Activated naive CD8-positive, alpha-beta T cell treated with anti-CD3 and anti-CD28 coated beads, Interleukin-2, amount 50 U/mL, for 16 hours (primary cell): ENCODE data around the gene DNAJC5.
"Not testable (repeated sequence)": the region's sequence is repeated elsewhere in the genome, so short reads cannot be mapped to it uniquely, and the experiment has no call there.

ENCODE experiments used
- DNase-seq: peaks from one replicate; pipeline ENCODE4 v3.0.0-alpha.2; 2020; ENCODE audit warnings: low read depth, low spot score

DNAJC5 gene

GRCh38 chr20:63861365-63861934, 33.5 kb upstream of the DNAJC5 start, which contains the start of gene ABHD16B:
Gene ABHD16B, plus strand, starts transcription at chr20:63861498. Its CDS starts 43 bp downstream, at chr20:63861541.
- DNase-seq: no peak

- no peak for DNase-seq
Measured at GRCh38 chr20:63861981-63862901, 32.7 kb upstream of the DNAJC5 start.

DNA sequence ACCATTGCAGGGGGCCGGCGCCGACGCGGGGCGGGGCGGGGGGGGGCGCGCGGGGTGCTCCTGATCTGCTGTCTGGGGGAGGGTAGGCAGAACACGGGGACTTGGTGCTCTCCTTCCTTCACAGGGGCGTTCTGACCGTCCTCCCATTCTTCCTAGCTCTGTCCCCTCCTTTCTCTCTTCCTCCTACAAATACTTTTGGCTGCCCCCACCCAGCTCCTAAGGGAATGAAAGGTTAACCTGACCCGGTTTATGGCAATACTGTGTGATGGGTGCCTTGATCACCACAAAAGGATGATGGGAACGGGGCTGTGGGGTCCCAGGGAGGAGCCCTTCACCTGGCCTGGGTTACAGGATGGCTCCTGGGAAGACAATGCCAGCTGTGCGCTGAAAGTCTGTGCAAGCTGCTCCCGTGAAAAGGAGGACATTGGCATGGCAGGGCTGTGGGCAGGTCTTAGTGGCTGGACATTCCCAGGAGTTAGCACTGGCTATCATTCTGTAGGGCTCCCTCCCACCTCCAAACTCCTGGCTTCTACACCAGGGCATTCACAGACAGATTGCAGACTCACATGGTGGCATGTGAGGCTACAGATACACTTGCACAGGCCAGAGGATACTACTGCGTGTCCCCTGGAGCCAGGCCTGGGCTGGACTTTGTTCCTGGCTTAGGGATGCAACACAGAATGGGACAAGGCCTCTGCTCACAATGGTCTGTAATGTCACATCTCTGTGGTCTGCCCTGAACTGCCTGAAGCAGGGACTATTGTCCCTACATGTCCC, 31.7 kb upstream of the DNAJC5 start:
- DNase-seq: no peak

DNA sequence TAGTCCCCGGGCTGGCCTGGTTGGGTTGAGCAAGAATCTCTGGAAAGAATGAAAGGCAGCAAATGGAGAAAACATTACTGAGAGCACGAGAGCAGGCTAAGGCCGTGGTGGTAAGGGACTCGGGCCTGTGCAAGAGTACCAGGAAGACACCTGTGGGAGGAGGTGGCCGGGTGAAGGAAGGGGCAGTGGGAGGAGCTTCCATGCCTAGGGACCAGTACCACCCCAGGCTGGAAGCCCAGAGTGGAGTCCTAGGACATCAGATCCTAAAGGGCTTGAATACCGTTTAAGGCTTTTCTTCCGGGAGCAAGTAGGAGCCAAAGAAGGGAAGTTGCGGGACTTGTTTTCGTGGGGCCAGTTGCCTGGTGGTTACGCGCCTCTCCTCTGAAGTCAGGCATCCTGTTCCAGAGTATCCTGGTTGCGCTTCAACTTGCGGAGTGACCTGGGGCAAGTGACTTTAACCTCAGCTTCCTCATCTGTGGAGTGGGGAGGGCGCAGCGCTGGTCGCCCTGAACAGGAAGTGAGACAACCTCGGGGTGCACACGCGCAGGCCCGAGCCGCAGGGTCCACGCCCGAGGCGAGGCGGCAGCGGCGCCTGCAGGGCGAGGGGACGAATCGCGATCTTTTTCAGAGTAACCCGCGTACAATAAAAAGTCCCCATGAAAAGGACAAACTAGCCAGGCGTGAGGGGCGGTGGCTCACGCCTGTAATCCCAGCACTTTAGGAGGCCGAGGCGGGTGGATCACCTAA, 31.0 kb upstream of the DNAJC5 start:
- DNase-seq: peak; percentile 54

GRCh38 chr20:63864545-63864977, 30.4 kb upstream of the DNAJC5 start:
- no peak for DNase-seq

- DNase-seq: peak; percentile 97
Measured at GRCh38 chr20:63864978-63865640, 29.8 kb upstream of the DNAJC5 start, which contains the start of gene TPD52L2. Gene TPD52L2, plus strand, starts transcription at chr20:63865270. Its CDS starts 96 bp downstream, at chr20:63865366.

DNA sequence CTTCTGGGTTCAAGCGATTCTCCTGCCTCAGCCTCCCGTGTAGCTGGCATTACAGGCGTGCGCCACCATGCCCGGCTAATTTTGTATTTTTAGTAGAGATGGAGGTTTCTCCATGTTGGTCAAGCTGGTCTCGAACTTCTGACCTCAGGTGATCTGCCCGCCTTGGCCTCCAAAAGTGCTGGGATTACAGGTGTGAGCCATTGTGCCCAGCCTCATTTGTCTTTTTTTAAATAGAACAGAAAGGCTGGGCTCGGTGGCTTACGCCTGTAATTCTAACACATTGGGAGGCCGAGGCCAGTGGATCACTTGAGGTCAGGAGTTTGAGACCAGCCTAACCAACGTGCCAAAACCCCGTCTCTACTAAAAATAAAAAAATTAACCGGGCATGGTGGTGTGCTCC, 27.9 kb upstream of the DNAJC5 start:
- DNase-seq: not testable (repeated sequence)

- no peak for DNase-seq
Measured at GRCh38 chr20:63868264-63868663, 26.7 kb upstream of the DNAJC5 start.

DNA sequence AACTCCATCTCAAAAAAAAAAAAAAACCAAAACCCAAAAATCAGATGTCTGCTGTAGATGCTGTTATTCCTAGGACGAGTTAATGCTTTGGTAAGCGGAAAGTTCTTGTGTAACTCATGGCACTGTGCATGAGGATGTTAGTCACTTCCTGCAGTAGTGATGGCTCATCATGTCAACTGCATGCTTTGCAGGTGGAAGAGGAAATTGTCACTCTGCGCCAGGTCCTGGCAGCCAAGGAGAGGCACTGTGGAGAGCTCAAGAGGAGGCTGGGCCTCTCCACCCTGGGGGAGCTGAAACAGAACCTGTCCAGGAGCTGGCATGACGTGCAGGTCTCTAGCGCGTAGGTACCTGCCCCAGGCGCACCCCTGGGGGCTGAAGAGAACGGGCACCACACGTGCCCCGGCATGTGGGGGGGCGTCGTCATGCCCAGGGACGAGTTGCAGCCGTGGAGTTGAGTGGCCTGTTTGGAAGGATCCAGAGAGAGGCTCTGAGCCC, 21.4 kb upstream of the DNAJC5 start:
- no peak for DNase-seq

DNA sequence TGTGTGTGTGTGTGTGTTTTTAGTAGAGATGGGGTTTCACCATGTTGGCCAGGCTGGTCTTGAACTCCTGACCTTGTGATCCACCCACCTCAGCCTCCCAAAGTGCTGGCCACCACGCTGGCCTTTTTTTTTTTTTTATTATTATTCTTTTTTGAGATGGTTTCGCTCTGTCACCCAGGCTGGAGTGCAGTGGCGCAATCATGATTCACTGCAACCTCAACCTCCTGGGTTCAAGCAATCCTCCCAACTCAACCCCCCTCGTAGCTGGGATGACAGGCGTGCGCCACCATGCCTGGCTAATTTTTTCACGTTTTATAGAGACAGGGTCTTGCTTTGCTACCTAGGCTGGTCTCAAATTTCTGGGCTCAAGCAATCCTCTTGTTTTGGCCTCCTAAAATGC, 20.7 kb upstream of the DNAJC5 start:
- not testable (repeated sequence) for DNase-seq

GRCh38 chr20:63876489-63877036, 18.4 kb upstream of the DNAJC5 start:
- DNase-seq: no peak

DNA sequence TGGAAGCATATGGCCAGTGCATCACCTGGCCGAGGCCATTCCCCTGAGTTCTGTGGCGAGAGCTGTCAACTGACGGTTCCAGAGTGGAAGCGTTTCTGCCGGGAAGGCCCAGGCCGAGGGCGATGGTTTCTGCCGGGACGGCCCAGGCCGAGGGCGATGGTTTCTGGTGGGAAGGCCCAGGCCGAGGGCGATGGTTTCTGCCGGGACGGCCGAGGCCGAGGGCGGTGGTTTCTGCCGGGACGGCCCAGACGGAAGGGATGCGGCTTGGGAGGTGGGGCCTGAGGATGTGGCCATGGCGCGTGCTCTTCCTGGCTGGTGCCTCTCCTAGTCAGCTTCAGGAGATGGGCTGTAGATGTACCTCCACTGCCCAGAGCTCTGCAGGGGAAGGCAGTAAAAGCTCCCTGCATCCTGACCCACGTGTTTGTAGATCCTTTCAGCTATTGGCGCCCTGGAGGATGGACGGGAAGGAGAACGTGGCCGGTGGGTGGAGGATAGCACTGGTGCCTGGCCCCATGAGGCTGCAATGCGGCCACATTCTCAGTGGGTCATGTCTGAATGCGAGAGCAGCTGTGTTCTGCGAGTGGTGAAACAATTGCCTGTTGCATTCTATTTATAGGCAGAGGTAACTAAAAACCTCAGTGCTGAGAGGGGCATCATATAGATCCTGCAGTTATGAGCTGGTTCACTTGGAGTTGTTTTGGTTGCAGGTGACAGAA, 17.0 kb upstream of the DNAJC5 start:
- no peak for DNase-seq

GRCh38 chr20:63878899-63879663, 15.8 kb upstream of the DNAJC5 start:
- DNase-seq: no peak

DNA sequence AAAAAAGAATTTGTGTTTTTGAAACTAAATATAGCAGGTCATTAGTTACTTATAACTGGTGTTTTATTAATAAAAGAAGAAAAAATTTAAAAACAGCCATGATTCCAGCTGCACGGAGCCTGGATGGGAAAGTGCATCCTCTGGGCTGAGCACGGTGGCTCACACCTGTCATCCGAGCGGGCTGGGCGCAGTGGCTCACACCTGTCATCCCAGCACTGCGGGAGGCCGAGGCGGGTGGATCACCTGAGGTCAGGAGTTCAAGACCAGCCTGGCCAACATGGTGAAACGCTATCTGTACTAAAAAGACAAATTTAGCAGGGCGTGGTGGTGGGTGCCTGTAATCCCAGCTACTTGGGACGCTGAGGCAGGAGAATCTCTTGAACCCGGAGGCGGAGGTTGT, 14.0 kb upstream of the DNAJC5 start:
- DNase-seq: not testable (repeated sequence)

GRCh38 chr20:63881451-63882226, 13.3 kb upstream of the DNAJC5 start:
- DNase-seq: no peak

GRCh38 chr20:63882257-63883200, 12.4 kb upstream of the DNAJC5 start:
- no peak for DNase-seq

- no peak for DNase-seq
Measured at GRCh38 chr20:63883201-63883593, 11.7 kb upstream of the DNAJC5 start.
